Measurements from ENCODE around the gene TAL2. TPM values are rescaled to one million over a fixed set of nuclear protein-coding genes. Genes with fewer than 3 reads are reported as not detected.

TAL2 gene
- total RNA-seq, 4 donors from 2014 or later, result not detected

DNA sequence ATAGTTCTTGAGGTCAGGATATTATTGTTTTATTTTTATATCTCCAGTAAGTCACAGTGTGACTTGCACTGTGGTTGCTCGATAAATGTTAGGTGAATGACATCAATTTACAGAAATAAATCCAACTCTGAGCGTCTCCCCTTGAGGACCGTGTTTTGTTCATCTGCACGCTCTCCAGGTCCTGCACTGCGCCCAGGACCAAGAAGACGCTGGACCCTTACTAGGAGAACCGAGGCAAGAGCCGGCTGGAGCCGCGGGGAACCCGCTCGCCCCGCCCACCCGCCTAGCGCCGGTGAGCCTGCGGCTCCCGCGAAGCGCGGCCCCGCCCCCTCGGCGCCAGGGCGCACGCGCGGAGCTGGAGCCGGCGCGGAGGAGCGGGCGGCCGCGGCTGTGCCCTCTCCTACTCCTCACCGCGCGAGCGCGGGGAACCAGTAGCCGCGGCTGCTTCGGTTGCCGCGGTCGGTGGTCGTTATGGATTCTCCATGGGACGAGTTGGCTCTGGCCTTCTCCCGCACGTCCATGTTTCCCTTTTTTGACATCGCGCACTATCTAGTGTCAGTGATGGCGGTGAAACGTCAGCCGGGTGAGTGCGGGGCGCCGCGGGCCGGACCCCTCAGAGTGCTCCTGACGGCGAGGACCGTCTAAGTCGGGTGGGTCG, 32.1 kb downstream of the TAL2 start, which contains the start of gene TMEM38B:
TMEM38B (plus strand) TSS at position 352 of the 658 bp plus-strand sequence; CDS start at position 472, 120 bp downstream.
- TF ChIP-seq POLR2A (IDR thresholded peaks at IDR 0.05), result peak; percentile 25 to 50
- TF ChIP-seq, protein P1, sequence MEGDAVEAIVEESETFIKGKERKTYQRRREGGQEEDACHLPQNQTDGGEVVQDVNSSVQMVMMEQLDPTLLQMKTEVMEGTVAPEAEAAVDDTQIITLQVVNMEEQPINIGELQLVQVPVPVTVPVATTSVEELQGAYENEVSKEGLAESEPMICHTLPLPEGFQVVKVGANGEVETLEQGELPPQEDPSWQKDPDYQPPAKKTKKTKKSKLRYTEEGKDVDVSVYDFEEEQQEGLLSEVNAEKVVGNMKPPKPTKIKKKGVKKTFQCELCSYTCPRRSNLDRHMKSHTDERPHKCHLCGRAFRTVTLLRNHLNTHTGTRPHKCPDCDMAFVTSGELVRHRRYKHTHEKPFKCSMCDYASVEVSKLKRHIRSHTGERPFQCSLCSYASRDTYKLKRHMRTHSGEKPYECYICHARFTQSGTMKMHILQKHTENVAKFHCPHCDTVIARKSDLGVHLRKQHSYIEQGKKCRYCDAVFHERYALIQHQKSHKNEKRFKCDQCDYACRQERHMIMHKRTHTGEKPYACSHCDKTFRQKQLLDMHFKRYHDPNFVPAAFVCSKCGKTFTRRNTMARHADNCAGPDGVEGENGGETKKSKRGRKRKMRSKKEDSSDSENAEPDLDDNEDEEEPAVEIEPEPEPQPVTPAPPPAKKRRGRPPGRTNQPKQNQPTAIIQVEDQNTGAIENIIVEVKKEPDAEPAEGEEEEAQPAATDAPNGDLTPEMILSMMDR (IDR thresholded peaks at IDR 0.05), result no peak
- H3K9me3 ChIP-seq, result no peaks in the 10 kb centered on the region
- no peaks in the 10 kb centered on the region for H3K27me3 ChIP-seq
- peak within 1 kb of the TSS; percentile 77 to 97 (median 82) for H3K4me3 ChIP-seq
- H3K4me1 ChIP-seq, result peaks cover 0 to 9% (median 4%) of the 10 kb centered on the region in 4 donors
- peak within 1 kb of the TSS; percentile 59 to 82 (median 74) for H3K27ac ChIP-seq
- DNase-seq, result peak; percentile 77 to 91 (median 88)
- H3K36me3 ChIP-seq, result no peaks in the 10 kb centered on the region

DNA sequence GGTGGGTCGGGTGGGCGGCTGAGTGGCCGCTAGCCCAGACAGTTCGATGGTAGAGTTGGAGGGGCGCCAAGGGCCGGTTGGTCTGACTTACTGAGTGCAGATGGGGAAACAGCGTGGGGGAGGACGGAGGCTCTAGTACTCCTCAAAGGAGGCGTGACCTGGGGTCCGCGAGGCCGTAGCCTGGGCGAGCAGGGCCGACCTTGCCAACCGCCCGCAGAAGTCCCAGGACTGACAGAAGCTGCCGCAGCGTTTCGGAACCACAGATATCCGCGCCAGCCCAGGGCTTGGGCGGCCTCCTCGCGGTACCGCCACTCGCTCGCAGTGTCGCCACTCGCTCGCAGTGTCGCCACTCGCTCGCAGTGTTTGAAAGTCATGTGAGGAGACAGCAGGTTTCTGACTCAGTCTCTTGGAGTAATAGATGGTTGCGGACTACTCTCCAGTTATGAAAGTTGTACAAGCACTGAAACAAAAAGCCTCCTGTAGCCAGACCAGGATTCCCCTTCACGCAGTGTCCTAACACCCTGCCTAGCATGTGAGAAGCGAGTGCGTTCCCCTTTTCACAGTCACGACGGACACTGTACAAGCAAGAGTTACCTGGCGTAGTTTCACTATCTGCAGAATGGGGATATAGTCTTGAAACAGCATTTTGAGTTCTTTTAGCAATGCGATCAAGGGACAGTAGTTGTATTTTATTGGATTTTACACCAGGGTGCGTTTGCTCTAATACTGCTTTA, 32.8 kb downstream of the TAL2 start:
- Histone ChIP-seq H3K27ac (peak overlapping the region; percentile 59 to 82 (median 74)), H3K9me3 (no peaks in the 10 kb centered on the region), H3K27me3 (no peaks in the 10 kb centered on the region), H3K36me3 (no peaks in the 10 kb centered on the region), H3K4me3 (peak overlapping the region; percentile 77 to 97 (median 82)), H3K4me1 (peaks cover 0 to 9% (median 4%) of the 10 kb centered on the region in 4 donors)
- peak in 1 of 2 donors; percentile 42 for TF ChIP-seq POLR2A (IDR thresholded peaks at IDR 0.05)
- TF ChIP-seq, protein P1 (IDR thresholded peaks at IDR 0.05), result peak in 1 of 6 experiments; percentile 0
- DNase-seq, result peak; percentile 60 to 76 (median 76)

DNA sequence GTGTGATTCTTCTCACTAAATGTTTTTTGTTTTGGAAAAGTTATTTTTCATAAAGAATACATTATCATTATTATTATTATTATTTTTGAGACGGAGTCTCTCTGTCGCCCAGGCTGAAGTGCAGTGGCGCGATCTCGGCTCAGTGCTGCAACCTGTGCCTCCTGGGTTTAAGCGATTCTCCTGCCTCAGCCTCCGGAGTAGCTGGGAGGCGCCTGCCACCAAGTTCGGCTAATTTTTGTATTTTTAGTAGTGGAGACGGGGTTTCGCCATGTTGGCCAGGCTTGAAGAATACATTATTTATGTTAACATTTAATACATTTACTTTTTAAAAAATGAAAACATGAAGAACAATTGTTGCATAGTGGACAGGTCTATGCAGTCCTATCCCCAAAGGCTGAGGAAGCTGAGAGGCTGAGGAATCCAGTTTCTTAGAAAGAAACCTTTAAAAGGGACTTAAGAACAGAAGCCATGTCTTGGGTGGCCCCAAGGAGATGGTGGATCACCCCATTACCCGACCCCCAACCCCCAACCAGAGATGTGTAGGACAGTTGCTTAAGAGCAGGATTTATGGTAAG, 34.0 kb downstream of the TAL2 start:
- TF ChIP-seq, protein P1 (IDR thresholded peaks at IDR 0.05), result no peak
- TF ChIP-seq POLR2A (IDR thresholded peaks at IDR 0.05), result no peak
- no peaks in the 10 kb centered on the region for H3K27me3 ChIP-seq

DNA sequence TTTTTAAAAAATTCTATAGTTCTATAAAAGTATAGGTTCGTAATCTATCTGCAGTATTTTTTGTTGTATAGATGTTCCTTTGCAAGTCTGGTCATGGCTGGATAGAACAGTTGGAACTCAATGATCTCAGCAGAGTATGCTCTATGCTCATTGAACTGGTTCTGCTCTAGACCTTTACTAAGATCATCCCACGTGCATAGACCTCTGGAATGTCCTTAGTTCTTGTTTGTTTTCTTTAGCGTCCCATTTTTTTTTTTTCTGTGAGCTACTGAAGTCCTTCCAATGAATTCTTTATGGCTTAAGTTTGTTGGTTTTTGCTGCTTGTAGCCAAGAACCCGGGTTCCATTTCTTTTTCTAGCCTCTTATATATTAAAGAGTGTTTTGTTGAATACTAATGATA, 35.6 kb downstream of the TAL2 start:
- Histone ChIP-seq H3K27me3 (no peaks in the 10 kb centered on the region), H3K4me1 (peaks cover 0 to 13% (median 5%) of the 10 kb centered on the region in 4 donors), H3K27ac (no peak overlapping the region), H3K36me3 (no peaks in the 10 kb centered on the region), H3K4me3 (no peak overlapping the region), H3K9me3 (no peaks in the 10 kb centered on the region)
- DNase-seq, result no peak
- TF ChIP-seq POLR2A (IDR thresholded peaks at IDR 0.05), result no peak
- TF ChIP-seq, protein P1 (IDR thresholded peaks at IDR 0.05), result no peak

More for the DNA sequence above, 34.0 kb downstream of the TAL2 start:
- Histone ChIP-seq H3K27ac (no peak overlapping the region), H3K4me1 (peaks cover 0 to 10% (median 5%) of the 10 kb centered on the region in 4 donors), H3K9me3 (no peaks in the 10 kb centered on the region), H3K36me3 (no peaks in the 10 kb centered on the region), H3K4me3 (no peak overlapping the region)
- DNase-seq, result no peak

DNA sequence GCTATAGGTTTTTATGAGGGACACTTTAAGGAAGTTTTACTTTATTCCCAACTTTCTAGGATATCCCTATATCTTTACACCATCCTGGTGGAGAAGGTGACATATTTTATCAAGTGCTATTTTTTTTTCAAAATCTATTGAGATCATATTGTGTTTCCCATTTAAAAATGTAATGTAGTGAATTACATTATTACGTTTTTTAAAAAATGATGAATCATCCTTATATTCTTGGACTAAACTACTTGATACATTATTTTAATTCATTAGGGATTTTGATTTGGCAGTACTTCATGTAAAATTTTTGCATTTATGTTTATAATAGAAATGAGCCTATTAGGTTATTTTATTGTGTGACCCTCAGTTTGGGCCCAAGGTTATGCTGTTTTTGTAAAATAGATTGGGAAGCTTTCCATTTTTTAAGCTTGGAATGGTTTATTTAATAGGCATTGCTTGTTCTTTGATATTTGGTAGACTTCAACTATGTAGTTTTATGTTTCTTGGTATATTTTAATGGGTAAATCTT, 36.2 kb downstream of the TAL2 start:
- Histone ChIP-seq H3K27ac (no peak overlapping the region), H3K36me3 (no peaks in the 10 kb centered on the region), H3K4me1 (peaks cover 0 to 9% (median 5%) of the 10 kb centered on the region in 4 donors), H3K27me3 (no peaks in the 10 kb centered on the region), H3K9me3 (no peaks in the 10 kb centered on the region), H3K4me3 (no peak overlapping the region)
- no peak for TF ChIP-seq POLR2A (IDR thresholded peaks at IDR 0.05)
- DNase-seq, result no peak
